ENCODE data around the gene A4GALT. TPM values are rescaled to one million over a fixed set of nuclear protein-coding genes. Genes with fewer than 3 reads are reported as not detected.

The A4GALT gene
- total and polyA plus RNA-seq, 2 donors (not counting 1 experiment from before 2014, with no cell fraction given), result 6.8 to 16.2 TPM

DNA sequence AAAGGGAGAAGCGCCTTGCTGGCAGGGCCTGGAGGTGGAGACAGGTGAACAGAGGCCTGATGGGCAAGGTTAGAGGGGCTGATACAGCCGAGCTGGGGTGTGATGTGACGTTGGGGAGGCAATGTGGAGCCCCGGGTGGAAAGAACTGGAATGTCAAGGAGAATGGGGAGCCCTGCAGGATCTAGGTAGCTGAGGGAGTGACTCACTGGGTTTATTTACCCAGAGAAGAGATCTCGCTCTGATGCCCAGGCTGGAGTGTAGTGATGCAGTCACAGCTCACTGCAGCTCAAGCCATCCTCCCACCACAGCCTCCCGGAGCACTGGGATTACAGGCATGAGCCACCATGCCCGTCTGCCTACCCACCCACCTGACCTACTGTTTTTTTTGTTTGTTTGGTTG is 69.5 kb downstream of the A4GALT start:
- no peaks in the 10 kb centered on the region for H4K20me1 ChIP-seq (ENCODE audit: control insufficient read depth, extremely low read depth, insufficient read depth, low read length)
- TF ChIP-seq EZH2 (IDR thresholded peaks at IDR 0.05; ENCODE audit: low read length, missing control alignments), result no peak
- TF ChIP-seq, protein P1, sequence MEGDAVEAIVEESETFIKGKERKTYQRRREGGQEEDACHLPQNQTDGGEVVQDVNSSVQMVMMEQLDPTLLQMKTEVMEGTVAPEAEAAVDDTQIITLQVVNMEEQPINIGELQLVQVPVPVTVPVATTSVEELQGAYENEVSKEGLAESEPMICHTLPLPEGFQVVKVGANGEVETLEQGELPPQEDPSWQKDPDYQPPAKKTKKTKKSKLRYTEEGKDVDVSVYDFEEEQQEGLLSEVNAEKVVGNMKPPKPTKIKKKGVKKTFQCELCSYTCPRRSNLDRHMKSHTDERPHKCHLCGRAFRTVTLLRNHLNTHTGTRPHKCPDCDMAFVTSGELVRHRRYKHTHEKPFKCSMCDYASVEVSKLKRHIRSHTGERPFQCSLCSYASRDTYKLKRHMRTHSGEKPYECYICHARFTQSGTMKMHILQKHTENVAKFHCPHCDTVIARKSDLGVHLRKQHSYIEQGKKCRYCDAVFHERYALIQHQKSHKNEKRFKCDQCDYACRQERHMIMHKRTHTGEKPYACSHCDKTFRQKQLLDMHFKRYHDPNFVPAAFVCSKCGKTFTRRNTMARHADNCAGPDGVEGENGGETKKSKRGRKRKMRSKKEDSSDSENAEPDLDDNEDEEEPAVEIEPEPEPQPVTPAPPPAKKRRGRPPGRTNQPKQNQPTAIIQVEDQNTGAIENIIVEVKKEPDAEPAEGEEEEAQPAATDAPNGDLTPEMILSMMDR (conservative IDR thresholded peaks at IDR 0.05 in 1 of 2, IDR thresholded peaks at IDR 0.05 in 1 of 2; ENCODE audit: low read depth in 1 of 2, low read length in 2 of 2), result no peak
- H3K79me2 ChIP-seq (ENCODE audit: control insufficient read depth, insufficient read depth, low read length), result peaks cover 27% of the 10 kb centered on the region
- no peak overlapping the region for H3K4me2 ChIP-seq (ENCODE audit: extremely low read depth, insufficient read depth, low read length)
- H3K36me3 ChIP-seq (ENCODE audit: control insufficient read depth, insufficient read depth, low read length), result no peaks in the 10 kb centered on the region
- peaks cover 12% of the 10 kb centered on the region for H3K4me1 ChIP-seq (ENCODE audit: control insufficient read depth, extremely low read depth, insufficient read depth, low read length)
- no peak overlapping the region for H3K9ac ChIP-seq (ENCODE audit: insufficient read depth, low read length)
- H3K9me3 ChIP-seq (ENCODE audit: control insufficient read depth, insufficient read depth, low read depth, low read length), result no peaks in the 10 kb centered on the region
- H3K4me3 ChIP-seq (replicated peaks in 1 of 4; ENCODE audit: control extremely low read depth in 1 of 4, insufficient read depth in 1 of 4, low read depth in 3 of 4, low read length in 4 of 4), result no peak overlapping the region
- no peak overlapping the region for H2AFZ ChIP-seq (ENCODE audit: low read length)
- no peak overlapping the region for H3K27ac ChIP-seq (ENCODE audit: insufficient read depth, low read length)
- no peaks in the 10 kb centered on the region for H3K27me3 ChIP-seq (ENCODE audit: control insufficient read depth, insufficient read depth, low read length)
- DNase-seq (ENCODE audit: low read depth in 2 of 2), result peak in 1 of 2 donors; percentile 51

- peak; percentile 80 to 82 for DNase-seq (ENCODE audit: low read depth in 2 of 2)
- TF ChIP-seq EZH2 (IDR thresholded peaks at IDR 0.05; ENCODE audit: low read length, missing control alignments), result no peak
- TF ChIP-seq, protein P1 (conservative IDR thresholded peaks at IDR 0.05 in 1 of 2, IDR thresholded peaks at IDR 0.05 in 1 of 2; ENCODE audit: low read depth in 1 of 2, low read length in 2 of 2), result no peak
- H3K27ac ChIP-seq (ENCODE audit: insufficient read depth, low read length), result peak within 1 kb of the TSS; percentile 94
- H3K9ac ChIP-seq (ENCODE audit: insufficient read depth, low read length), result peak within 1 kb of the TSS; percentile 96
- no peaks in the 10 kb centered on the region for H4K20me1 ChIP-seq (ENCODE audit: control insufficient read depth, extremely low read depth, insufficient read depth, low read length)
- peaks cover 28% of the 10 kb centered on the region for H3K4me1 ChIP-seq (ENCODE audit: control insufficient read depth, extremely low read depth, insufficient read depth, low read length)
- H3K9me3 ChIP-seq (ENCODE audit: control insufficient read depth, insufficient read depth, low read depth, low read length), result no peaks in the 10 kb centered on the region
- H3K36me3 ChIP-seq (ENCODE audit: control insufficient read depth, insufficient read depth, low read length), result no peaks in the 10 kb centered on the region
- no peaks in the 10 kb centered on the region for H3K27me3 ChIP-seq (ENCODE audit: control insufficient read depth, insufficient read depth, low read length)
- H3K4me2 ChIP-seq (ENCODE audit: extremely low read depth, insufficient read depth, low read length), result peak within 1 kb of the TSS; percentile 94
- H3K79me2 ChIP-seq (ENCODE audit: control insufficient read depth, insufficient read depth, low read length), result peaks cover 44% of the 10 kb centered on the region
- H2AFZ ChIP-seq (ENCODE audit: low read length), result peak within 1 kb of the TSS; percentile 61
- H3K4me3 ChIP-seq (replicated peaks in 1 of 4; ENCODE audit: control extremely low read depth in 1 of 4, insufficient read depth in 1 of 4, low read depth in 3 of 4, low read length in 4 of 4), result peak within 1 kb of the TSS; percentile 81 to 98 (median 94)
Measured at GRCh38 chr22:42649246-42650099, 71.2 kb downstream of the A4GALT start, which contains the start of gene CYB5R3. TSS of gene CYB5R3 (minus strand) at chr22:42649392. CDS start at chr22:42649315, 77 bp downstream.

- Histone ChIP-seq H3K79me2 (ENCODE audit: control insufficient read depth, insufficient read depth, low read length) (peaks cover 52% of the 10 kb centered on the region), H4K20me1 (ENCODE audit: control insufficient read depth, extremely low read depth, insufficient read depth, low read length) (no peaks in the 10 kb centered on the region)
Measured at GRCh38 chr22:42648368-42649245, 72.1 kb downstream of the A4GALT start.

More at GRCh38 chr22:42648368-42649245, 72.1 kb downstream of the A4GALT start:
- no peak for TF ChIP-seq EZH2 (IDR thresholded peaks at IDR 0.05; ENCODE audit: low read length, missing control alignments)
- TF ChIP-seq, protein P1 (conservative IDR thresholded peaks at IDR 0.05 in 1 of 2, IDR thresholded peaks at IDR 0.05 in 1 of 2; ENCODE audit: low read depth in 1 of 2, low read length in 2 of 2), result no peak
- H3K4me3 ChIP-seq (replicated peaks in 1 of 4; ENCODE audit: control extremely low read depth in 1 of 4, insufficient read depth in 1 of 4, low read depth in 3 of 4, low read length in 4 of 4), result peak overlapping the region; percentile 81 to 98 (median 94)
- peak overlapping the region; percentile 19 for H2AFZ ChIP-seq (ENCODE audit: low read length)
- peaks cover 32% of the 10 kb centered on the region for H3K4me1 ChIP-seq (ENCODE audit: control insufficient read depth, extremely low read depth, insufficient read depth, low read length)
- peak overlapping the region; percentile 94 for H3K4me2 ChIP-seq (ENCODE audit: extremely low read depth, insufficient read depth, low read length)
- no peaks in the 10 kb centered on the region for H3K9me3 ChIP-seq (ENCODE audit: control insufficient read depth, insufficient read depth, low read depth, low read length)
- DNase-seq (ENCODE audit: low read depth in 2 of 2), result peak; percentile 38 to 65
- H3K27ac ChIP-seq (ENCODE audit: insufficient read depth, low read length), result peak overlapping the region; percentile 94
- H3K36me3 ChIP-seq (ENCODE audit: control insufficient read depth, insufficient read depth, low read length), result no peaks in the 10 kb centered on the region
- peak overlapping the region; percentile 96 for H3K9ac ChIP-seq (ENCODE audit: insufficient read depth, low read length)
- H3K27me3 ChIP-seq (ENCODE audit: control insufficient read depth, insufficient read depth, low read length), result no peaks in the 10 kb centered on the region

Measured in fibroblast of lung (primary cell).